Naive thymus-derived CD4-positive, alpha-beta T cell (primary cell): ENCODE measurements around the gene PEX14. TPM values are rescaled to one million over a fixed set of nuclear protein-coding genes. Genes with fewer than 3 reads are reported as not detected.
A peak's percentile ranks its signal among the peaks of the same experiment; 100 is the strongest.

Source experiments
- ATAC-seq: fragments of 150-1000 bp; cut with Tn5 transposase; 2 replicates; pipeline ENCODE4 v1.10.0; 2021; ENCODE audit warnings: mild to moderate bottlenecking, moderate library complexity
- CTCF ChIA-PET: fragments of 350-600 bp; sonication (Branson Sonifier 250); formaldehyde crosslinking; loops from one replicate; lab custom pipeline; 2021; ENCODE audit warnings: antibody characterized with exemption; lab: Charles Lee
- POLR2A ChIA-PET: fragments of 350-600 bp; sonication (Branson Sonifier 250); formaldehyde crosslinking; loops from one replicate; lab custom pipeline; 2021; ENCODE audit warnings: antibody characterized with exemption, inconsistent platforms; lab: Charles Lee
- DNase-seq, 9 donors: peaks; one replicate each; pipeline versions ENCODE4 v3.0.0 to v3.0.0-alpha.2; 2020 to 2022; ENCODE audit warnings: mixed read lengths in 1 of 9
- H3K27ac ChIP-seq: one replicate; pipeline ENCODE4 v1.7.0; 2013; ENCODE audit warnings: mild to moderate bottlenecking, low read depth, low read length, moderate library complexity
- H3K27me3 ChIP-seq, 2 donors: one replicate each; pipeline ENCODE4 v1.7.0; 2013; ENCODE audit warnings: low read length in 2 of 2, mild to moderate bottlenecking in 2 of 2, moderate library complexity in 2 of 2; ENCODE audit not compliant: control insufficient read depth in 2 of 2, insufficient read depth in 2 of 2
- H3K36me3 ChIP-seq, 3 experiments: 1 replicate in 2 of 3; 2 replicates in 1 of 3; pipeline ENCODE4 v1.7.0; 2013; ENCODE audit warnings: low read length in 3 of 3, mild to moderate bottlenecking in 3 of 3, moderate library complexity in 1 of 3; ENCODE audit not compliant: insufficient read depth in 3 of 3, control insufficient read depth in 2 of 3
- H3K4me1 ChIP-seq, 2 donors: one replicate each; pipeline ENCODE4 v1.7.0; 2013; ENCODE audit warnings: low read length in 2 of 2, mild to moderate bottlenecking in 2 of 2, moderate library complexity in 1 of 2; ENCODE audit not compliant: control insufficient read depth in 2 of 2, insufficient read depth in 2 of 2
- H3K4me3 ChIP-seq: 2 replicates; pipeline ENCODE4 v1.7.0; 2013; ENCODE audit warnings: mild to moderate bottlenecking, low read length
- H3K9me3 ChIP-seq, 3 experiments: 1 replicate in 2 of 3; 2 replicates in 1 of 3; pipeline ENCODE4 v1.7.0; 2013; ENCODE audit warnings: low read length in 3 of 3; ENCODE audit not compliant: control insufficient read depth in 2 of 3
- H3K27ac Mint-ChIP-seq, 9 donors: one replicate each; pipeline ENCODE4 v1.8.0; 2020 to 2022; ENCODE audit warnings: mixed read lengths in 9 of 9, mild to moderate bottlenecking in 8 of 9, moderate library complexity in 5 of 9, inconsistent platforms in 2 of 9
- H3K27me3 Mint-ChIP-seq, 5 donors: one replicate each; pipeline ENCODE4 v1.8.0; 2021 to 2022; ENCODE audit warnings: mixed read lengths in 5 of 5, mild to moderate bottlenecking in 1 of 5
- H3K36me3 Mint-ChIP-seq, 5 donors: one replicate each; pipeline ENCODE4 v1.8.0; 2020 to 2022; ENCODE audit warnings: mixed read lengths in 5 of 5, mild to moderate bottlenecking in 3 of 5, inconsistent platforms in 1 of 5
- H3K4me1 Mint-ChIP-seq, 7 donors: one replicate each; pipeline ENCODE4 v1.8.0; 2020 to 2022; ENCODE audit warnings: mixed read lengths in 7 of 7, mild to moderate bottlenecking in 3 of 7, inconsistent platforms in 1 of 7
- H3K4me3 Mint-ChIP-seq, 10 donors: one replicate each; pipeline ENCODE4 v1.8.0; 2020 to 2022; ENCODE audit warnings: mild to moderate bottlenecking in 10 of 10, mixed read lengths in 10 of 10, moderate library complexity in 6 of 10, inconsistent platforms in 2 of 10
- H3K9me3 Mint-ChIP-seq, 11 donors: one replicate each; pipeline ENCODE4 v1.8.0; 2020 to 2022; ENCODE audit warnings: mixed read lengths in 11 of 11, mild to moderate bottlenecking in 4 of 11, inconsistent platforms in 1 of 11, moderate library complexity in 1 of 11
- intact Hi-C, 2 donors: fragments of 100-400 bp; cut with micrococcal nuclease; formaldehyde crosslinking; loops; one replicate each; pipeline ENCODE4 v1.15.1; 2023
- polyA plus RNA-seq, 2 donors: library from polyadenylated mRNA; unstranded; fragments of 300-500 nt; fragmentation: Illumina TruSeq; gene quantifications; one replicate each; pipeline ENCODE4 v1.2.3, GENCODE V29; 2021
- total RNA-seq, 6 experiments: library from RNA in 5 of 6; stranded (reverse) in 5 of 6; gene quantifications; 1 replicate in 5 of 6; 2 replicates in 1 of 6; pipeline ENCODE4 v1.2.3 and lab custom pipeline; 2021 to 2026

PEX14 gene
- total and polyA plus RNA-seq, 7 experiments from 2014 or later, result 3.6 to 27.8 (median 21.3) TPM

DNA sequence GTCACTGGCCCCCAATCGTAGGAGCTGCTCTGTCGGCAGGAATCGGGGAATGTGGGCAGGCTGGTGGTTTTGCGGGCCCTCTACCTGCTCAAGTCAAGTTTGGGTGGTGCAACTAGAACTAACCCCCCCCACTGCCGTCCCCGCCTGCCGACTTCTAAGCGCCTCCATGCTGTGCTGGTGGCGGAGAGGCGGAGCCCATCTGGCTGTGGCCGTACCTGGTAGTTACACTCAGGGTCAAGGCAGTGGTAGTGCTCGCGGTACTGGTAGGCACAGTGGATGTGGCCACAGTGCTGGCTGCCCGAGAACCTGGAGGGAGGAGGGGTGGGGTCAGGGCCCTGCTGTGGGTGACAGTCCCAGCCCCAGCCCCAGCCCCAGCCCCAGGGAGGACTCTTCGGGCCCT lies 181.7 kb downstream of the PEX14 start:
- ATAC-seq, result no peak
- Histone ChIP-seq H3K27ac (no peak overlapping the region), H3K4me3 (no peak overlapping the region), H3K36me3 (peaks cover 0 to 24% (median 0%) of the 10 kb centered on the region in 3 experiments), H3K27me3 (no peaks in the 10 kb centered on the region), H3K4me1 (no peaks in the 10 kb centered on the region), H3K9me3 (no peaks in the 10 kb centered on the region)
- POLR2A ChIA-PET, result no interaction called here
- intact Hi-C loops, result no loop called here
- no peak for DNase-seq
- Mint-ChIP-seq H3K27ac (no peak overlapping the region), H3K4me1 (no peaks in the 10 kb centered on the region), H3K9me3 (no peaks in the 10 kb centered on the region), H3K27me3 (no peaks in the 10 kb centered on the region), H3K36me3 (peaks cover 0 to 13% (median 0%) of the 10 kb centered on the region in 5 donors), H3K4me3 (no peak overlapping the region)
- CTCF ChIA-PET, result no interaction called here

DNA sequence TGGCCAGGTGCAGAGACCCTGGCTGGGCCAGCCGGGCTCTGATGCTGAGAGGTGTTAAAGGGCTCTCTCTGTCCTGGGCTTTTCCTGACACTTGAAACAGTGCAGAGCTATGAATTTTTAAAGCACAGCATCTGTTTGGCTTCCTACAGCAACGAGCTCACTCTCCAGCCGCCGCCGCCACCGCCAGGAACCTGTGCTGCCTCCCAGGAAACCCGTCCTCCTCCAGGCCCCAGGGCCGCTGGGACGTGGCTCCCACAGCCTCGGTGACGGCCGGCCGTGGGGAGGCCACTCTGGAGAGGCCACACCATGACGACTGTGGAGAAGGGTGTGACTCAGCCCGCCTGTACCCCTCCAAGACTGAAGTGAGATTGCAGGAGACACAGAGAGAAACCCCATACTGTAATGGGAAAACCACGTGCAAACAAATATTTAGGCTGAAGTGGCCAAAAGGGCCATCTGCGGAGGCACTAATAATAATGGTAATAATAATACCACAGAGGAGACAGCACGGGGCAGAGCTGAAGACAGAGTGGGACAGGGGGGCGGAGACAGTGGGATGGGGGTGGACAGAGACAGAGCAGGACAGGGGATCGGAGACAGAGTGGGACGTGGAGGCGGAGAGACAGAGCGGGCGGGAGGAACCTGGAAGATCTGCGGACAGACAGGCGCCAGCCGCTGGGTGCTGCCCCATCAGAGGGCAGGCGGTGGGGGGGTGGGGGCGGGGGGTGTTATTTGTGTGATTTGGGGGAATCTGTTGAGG lies 182.5 kb downstream of the PEX14 start:
- Mint-ChIP-seq H3K9me3 (no peaks in the 10 kb centered on the region), H3K27ac (no peak overlapping the region)

DNA sequence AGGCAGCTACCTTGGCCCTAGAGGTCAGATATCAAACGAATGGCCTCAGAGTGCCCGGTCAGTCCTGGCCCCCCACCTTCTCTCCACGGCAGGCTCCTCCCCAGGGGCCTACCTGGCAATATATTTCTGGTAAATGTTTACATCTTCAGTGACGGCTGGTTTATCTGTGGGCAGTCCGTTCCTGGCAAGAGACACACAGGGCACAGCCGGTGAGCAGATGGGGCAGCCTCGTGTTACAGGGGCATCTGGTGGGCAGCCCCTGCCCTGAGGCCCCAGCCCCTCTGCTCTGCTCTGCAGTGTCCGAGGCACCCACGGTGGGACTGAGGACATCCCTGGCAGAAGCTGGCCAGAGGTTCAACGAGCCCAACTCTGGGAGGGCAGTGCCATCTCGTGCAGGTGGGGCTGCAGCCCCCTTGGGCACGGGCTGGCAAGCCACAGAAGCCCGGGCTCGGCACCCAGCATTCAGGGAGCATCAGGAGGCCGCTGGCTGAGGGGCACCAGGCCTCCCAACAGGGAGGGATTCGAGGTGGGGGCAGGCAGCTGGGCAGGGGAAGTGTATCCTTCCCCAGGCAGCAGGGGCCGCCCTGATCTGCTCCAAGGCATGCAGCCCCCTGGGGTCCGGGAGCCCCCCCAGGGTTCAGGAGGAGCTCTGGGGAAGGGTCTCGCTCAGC lies 183.8 kb downstream of the PEX14 start:
- ChIA-PET CTCF (no interaction called here), POLR2A (no interaction called here)
- Mint-ChIP-seq H3K4me1 (no peaks in the 10 kb centered on the region), H3K27me3 (no peaks in the 10 kb centered on the region), H3K36me3 (peaks cover 0 to 13% (median 0%) of the 10 kb centered on the region in 5 donors), H3K27ac (peak overlapping the region in 1 of 9 donors; percentile 3), H3K9me3 (no peaks in the 10 kb centered on the region), H3K4me3 (no peak overlapping the region)
- H3K4me3 ChIP-seq, result no peak overlapping the region
- no peaks in the 10 kb centered on the region for H3K4me1 ChIP-seq
- peaks cover 0 to 18% (median 0%) of the 10 kb centered on the region in 3 experiments for H3K36me3 ChIP-seq
- no peaks in the 10 kb centered on the region for H3K27me3 ChIP-seq
- DNase-seq (no peak), ATAC-seq (no peak)
- intact Hi-C loops, result no loop called here
- no peak overlapping the region for H3K27ac ChIP-seq
- H3K9me3 ChIP-seq, result no peaks in the 10 kb centered on the region

More for the DNA sequence above, 182.5 kb downstream of the PEX14 start:
- ChIA-PET POLR2A (no interaction called here), CTCF (no interaction called here)
- Histone ChIP-seq H3K4me3 (no peak overlapping the region), H3K36me3 (peaks cover 0 to 24% (median 0%) of the 10 kb centered on the region in 3 experiments), H3K9me3 (no peaks in the 10 kb centered on the region), H3K27me3 (no peaks in the 10 kb centered on the region), H3K27ac (no peak overlapping the region), H3K4me1 (no peaks in the 10 kb centered on the region)
- ATAC-seq (no peak), DNase-seq (no peak)
- peaks cover 0 to 13% (median 0%) of the 10 kb centered on the region in 5 donors for H3K36me3 Mint-ChIP-seq
- intact Hi-C loops, result no loop called here
- H3K4me3 Mint-ChIP-seq, result no peak overlapping the region
- no peaks in the 10 kb centered on the region for H3K27me3 Mint-ChIP-seq
- H3K4me1 Mint-ChIP-seq, result no peaks in the 10 kb centered on the region

- Histone ChIP-seq H3K4me3 (no peak overlapping the region), H3K9me3 (no peaks in the 10 kb centered on the region), H3K27me3 (no peaks in the 10 kb centered on the region), H3K4me1 (no peaks in the 10 kb centered on the region), H3K36me3 (peaks cover 0 to 12% (median 0%) of the 10 kb centered on the region in 3 experiments), H3K27ac (no peak overlapping the region)
- no peak overlapping the region for H3K4me3 Mint-ChIP-seq
- DNase-seq, result no peak
- ChIA-PET POLR2A (no interaction called here), CTCF (no interaction called here)
- no peaks in the 10 kb centered on the region for H3K9me3 Mint-ChIP-seq
- no peak for ATAC-seq
- intact Hi-C loops, result no loop called here
- H3K36me3 Mint-ChIP-seq, result peaks cover 0 to 7% (median 0%) of the 10 kb centered on the region in 5 donors
- no peaks in the 10 kb centered on the region for H3K4me1 Mint-ChIP-seq
- no peak overlapping the region for H3K27ac Mint-ChIP-seq
- H3K27me3 Mint-ChIP-seq, result no peaks in the 10 kb centered on the region
Measured at GRCh38 chr1:10659218-10659617, 184.5 kb downstream of the PEX14 start.

DNA sequence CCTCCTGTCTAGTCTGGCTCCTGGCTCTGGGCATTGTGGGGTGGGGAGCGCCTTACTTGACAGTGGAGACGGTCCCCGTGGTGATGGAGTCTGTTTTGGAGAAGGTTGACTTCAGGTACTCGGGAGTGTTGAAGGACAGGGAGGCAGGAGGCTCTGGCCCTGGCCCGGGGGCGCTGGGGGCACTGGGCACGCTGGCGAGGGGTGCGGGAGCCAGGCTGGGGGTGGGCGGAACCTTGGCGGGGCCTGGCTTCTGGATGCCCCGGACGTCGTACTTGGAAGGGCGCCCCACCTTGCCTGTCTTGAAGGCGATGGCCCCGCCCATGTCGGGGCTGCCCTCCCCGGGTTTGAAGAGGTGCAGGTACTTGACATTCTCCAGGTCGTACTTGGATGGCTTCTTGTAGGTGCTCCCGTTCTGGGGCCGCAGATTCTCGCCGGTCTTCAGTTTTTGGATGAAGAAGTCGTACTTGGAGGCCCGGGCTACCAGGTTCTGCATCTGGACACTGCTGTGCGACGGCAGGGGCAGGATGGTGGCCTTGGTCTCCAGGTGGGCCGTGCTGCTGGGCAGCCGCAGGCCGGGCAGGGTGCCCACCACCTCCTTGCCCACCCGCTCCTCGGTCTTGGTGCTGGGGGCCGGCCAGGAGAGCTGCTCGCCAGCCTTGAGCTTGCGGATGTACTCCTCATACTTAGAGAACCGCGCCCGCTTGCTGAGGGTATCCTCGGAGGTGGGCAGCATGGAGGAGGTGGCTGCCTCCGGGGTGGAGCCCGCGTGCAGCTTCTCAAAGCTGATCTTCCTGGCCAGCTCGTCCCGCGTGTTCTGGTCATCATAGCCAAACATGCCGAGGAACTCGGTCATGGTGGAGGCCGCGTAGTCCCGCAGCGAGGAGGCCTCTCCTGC lies 185.1 kb downstream of the PEX14 start:
- H3K4me3 Mint-ChIP-seq, result no peak overlapping the region
- ChIA-PET CTCF (no interaction called here), POLR2A (no interaction called here)
- Histone ChIP-seq H3K36me3 (peaks cover 0 to 12% (median 0%) of the 10 kb centered on the region in 3 experiments), H3K27me3 (no peaks in the 10 kb centered on the region), H3K4me3 (no peak overlapping the region), H3K4me1 (no peaks in the 10 kb centered on the region), H3K9me3 (no peaks in the 10 kb centered on the region), H3K27ac (no peak overlapping the region)
- intact Hi-C loops, result no loop called here
- H3K27me3 Mint-ChIP-seq, result no peaks in the 10 kb centered on the region
- DNase-seq (no peak), ATAC-seq (no peak)
- H3K4me1 Mint-ChIP-seq, result no peaks in the 10 kb centered on the region
- no peak overlapping the region for H3K27ac Mint-ChIP-seq
- H3K9me3 Mint-ChIP-seq, result no peaks in the 10 kb centered on the region
- H3K36me3 Mint-ChIP-seq, result peaks cover 0 to 4% (median 0%) of the 10 kb centered on the region in 5 donors

DNA sequence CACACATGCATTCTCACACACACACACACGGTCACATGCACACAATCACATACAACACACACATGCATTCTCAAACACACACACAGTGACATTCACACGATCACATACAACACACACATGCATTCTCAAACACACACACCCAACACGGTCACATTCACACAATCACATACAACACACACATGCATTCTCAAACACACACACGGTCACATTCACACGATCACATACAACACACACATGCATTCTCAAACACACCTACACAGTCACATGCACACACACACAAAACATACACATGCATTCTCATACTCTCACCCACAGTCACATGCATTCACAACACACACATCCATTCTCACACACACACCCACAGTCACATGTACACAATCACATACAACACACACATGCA lies 186.7 kb downstream of the PEX14 start:
- no peak overlapping the region for H3K27ac ChIP-seq
- H3K27me3 ChIP-seq, result no peaks in the 10 kb centered on the region
- CTCF ChIA-PET, result no interaction called here
- Mint-ChIP-seq H3K36me3 (peaks cover 0 to 4% (median 0%) of the 10 kb centered on the region in 5 donors), H3K4me1 (no peaks in the 10 kb centered on the region), H3K9me3 (no peaks in the 10 kb centered on the region), H3K27ac (no peak overlapping the region), H3K4me3 (no peak overlapping the region), H3K27me3 (no peaks in the 10 kb centered on the region)
- no peak for ATAC-seq
- H3K4me3 ChIP-seq, result no peak overlapping the region
- intact Hi-C loops, result no loop called here
- H3K9me3 ChIP-seq, result no peaks in the 10 kb centered on the region
- H3K4me1 ChIP-seq, result no peaks in the 10 kb centered on the region
- DNase-seq, result no peak
- POLR2A ChIA-PET, result no interaction called here
- H3K36me3 ChIP-seq, result peaks cover 0 to 12% (median 0%) of the 10 kb centered on the region in 3 experiments
